ENCODE data around the gene CMC2. TPM values are rescaled to one million over a fixed set of nuclear protein-coding genes. Genes with fewer than 3 reads are reported as not detected.

The CMC2 gene
- total and polyA plus RNA-seq, 10 of the 15 experiments (the other 5 are each of a cell fraction or from before 2014, with no cell fraction given) = 62.8 to 251 (median 157) TPM

DNA sequence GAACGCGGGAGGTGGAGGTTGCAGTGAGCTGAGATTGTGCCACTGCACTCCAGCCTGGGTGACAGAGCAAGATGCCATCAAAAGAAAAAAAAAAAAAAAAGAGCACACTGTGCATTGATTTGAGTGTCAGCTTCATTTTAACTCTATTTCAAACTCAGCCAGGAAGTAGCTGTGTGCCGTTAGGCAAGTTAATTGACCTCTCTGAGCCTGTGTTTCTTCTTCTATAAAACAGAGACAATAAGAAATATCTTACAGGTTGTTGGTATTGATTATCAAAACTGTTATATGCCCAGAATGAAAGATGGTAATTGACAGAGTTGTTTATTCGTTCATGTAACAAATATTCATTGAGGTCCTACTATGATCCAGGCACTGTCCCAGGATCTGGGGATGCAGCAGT is 83.3 kb downstream of the CMC2 start:
- ATAC-seq = no peak
- Histone ChIP-seq H3K36me3 (ENCODE audit: control insufficient read depth in 2 of 2, insufficient read depth in 2 of 2, low read length in 1 of 2) (no peaks in the 10 kb centered on the region), H4K20me1 (ENCODE audit: control insufficient read depth, insufficient read depth) (no peaks in the 10 kb centered on the region), H3K9ac (ENCODE audit: control insufficient read depth, insufficient read depth, low read length) (no peak overlapping the region), H3K27ac (ENCODE audit: control insufficient read depth, insufficient read depth) (no peak overlapping the region), H3K27me3 (replicated peaks in 1 of 2; ENCODE audit: control insufficient read depth in 2 of 2, insufficient read depth in 2 of 2, low read length in 1 of 2) (no peaks in the 10 kb centered on the region), H3K4me1 (ENCODE audit: control insufficient read depth, insufficient read depth, low read length) (no peaks in the 10 kb centered on the region), H3K4me2 (ENCODE audit: control insufficient read depth, insufficient read depth) (no peak overlapping the region), H3K9me3 (replicated peaks; ENCODE audit: control insufficient read depth, insufficient read depth, low read length) (no peaks in the 10 kb centered on the region; the same call in 2 of the 3 replicates), H3K4me3 (no peak overlapping the region), H2AFZ (ENCODE audit: control insufficient read depth, low read depth, low read length) (no peak overlapping the region), H3K79me2 (ENCODE audit: control insufficient read depth, insufficient read depth, low read length) (no peaks in the 10 kb centered on the region)
- TF ChIP-seq PAX5 (IDR thresholded peaks at IDR 0.05; ENCODE audit: borderline replicate concordance, low read depth, low read length) (no peak), CHD4 (IDR thresholded peaks at IDR 0.05) (no peak), RBBP5 (conservative IDR thresholded peaks at IDR 0.05) (no peak), TCF3 (IDR thresholded peaks at IDR 0.05; ENCODE audit: borderline replicate concordance, insufficient read depth, low read depth, low read length) (no peak), SIX5 (IDR thresholded peaks at IDR 0.05; ENCODE audit: low read depth, low read length, severe bottlenecking) (no peak), HDAC6 (IDR thresholded peaks at IDR 0.05; ENCODE audit: unreplicated experiment) (no peak), KDM1A (IDR thresholded peaks at IDR 0.05; ENCODE audit: borderline replicate concordance) (no peak)
- TF ChIP-seq, protein P1, sequence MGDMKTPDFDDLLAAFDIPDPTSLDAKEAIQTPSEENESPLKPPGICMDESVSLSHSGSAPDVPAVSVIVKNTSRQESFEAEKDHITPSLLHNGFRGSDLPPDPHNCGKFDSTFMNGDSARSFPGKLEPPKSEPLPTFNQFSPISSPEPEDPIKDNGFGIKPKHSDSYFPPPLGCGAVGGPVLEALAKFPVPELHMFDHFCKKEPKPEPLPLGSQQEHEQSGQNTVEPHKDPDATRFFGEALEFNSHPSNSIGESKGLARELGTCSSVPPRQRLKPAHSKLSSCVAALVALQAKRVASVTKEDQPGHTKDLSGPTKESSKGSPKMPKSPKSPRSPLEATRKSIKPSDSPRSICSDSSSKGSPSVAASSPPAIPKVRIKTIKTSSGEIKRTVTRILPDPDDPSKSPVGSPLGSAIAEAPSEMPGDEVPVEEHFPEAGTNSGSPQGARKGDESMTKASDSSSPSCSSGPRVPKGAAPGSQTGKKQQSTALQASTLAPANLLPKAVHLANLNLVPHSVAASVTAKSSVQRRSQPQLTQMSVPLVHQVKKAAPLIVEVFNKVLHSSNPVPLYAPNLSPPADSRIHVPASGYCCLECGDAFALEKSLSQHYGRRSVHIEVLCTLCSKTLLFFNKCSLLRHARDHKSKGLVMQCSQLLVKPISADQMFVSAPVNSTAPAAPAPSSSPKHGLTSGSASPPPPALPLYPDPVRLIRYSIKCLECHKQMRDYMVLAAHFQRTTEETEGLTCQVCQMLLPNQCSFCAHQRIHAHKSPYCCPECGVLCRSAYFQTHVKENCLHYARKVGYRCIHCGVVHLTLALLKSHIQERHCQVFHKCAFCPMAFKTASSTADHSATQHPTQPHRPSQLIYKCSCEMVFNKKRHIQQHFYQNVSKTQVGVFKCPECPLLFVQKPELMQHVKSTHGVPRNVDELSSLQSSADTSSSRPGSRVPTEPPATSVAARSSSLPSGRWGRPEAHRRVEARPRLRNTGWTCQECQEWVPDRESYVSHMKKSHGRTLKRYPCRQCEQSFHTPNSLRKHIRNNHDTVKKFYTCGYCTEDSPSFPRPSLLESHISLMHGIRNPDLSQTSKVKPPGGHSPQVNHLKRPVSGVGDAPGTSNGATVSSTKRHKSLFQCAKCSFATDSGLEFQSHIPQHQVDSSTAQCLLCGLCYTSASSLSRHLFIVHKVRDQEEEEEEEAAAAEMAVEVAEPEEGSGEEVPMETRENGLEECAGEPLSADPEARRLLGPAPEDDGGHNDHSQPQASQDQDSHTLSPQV (IDR thresholded peaks at IDR 0.05) = no peak
- TF ChIP-seq, protein P2, sequence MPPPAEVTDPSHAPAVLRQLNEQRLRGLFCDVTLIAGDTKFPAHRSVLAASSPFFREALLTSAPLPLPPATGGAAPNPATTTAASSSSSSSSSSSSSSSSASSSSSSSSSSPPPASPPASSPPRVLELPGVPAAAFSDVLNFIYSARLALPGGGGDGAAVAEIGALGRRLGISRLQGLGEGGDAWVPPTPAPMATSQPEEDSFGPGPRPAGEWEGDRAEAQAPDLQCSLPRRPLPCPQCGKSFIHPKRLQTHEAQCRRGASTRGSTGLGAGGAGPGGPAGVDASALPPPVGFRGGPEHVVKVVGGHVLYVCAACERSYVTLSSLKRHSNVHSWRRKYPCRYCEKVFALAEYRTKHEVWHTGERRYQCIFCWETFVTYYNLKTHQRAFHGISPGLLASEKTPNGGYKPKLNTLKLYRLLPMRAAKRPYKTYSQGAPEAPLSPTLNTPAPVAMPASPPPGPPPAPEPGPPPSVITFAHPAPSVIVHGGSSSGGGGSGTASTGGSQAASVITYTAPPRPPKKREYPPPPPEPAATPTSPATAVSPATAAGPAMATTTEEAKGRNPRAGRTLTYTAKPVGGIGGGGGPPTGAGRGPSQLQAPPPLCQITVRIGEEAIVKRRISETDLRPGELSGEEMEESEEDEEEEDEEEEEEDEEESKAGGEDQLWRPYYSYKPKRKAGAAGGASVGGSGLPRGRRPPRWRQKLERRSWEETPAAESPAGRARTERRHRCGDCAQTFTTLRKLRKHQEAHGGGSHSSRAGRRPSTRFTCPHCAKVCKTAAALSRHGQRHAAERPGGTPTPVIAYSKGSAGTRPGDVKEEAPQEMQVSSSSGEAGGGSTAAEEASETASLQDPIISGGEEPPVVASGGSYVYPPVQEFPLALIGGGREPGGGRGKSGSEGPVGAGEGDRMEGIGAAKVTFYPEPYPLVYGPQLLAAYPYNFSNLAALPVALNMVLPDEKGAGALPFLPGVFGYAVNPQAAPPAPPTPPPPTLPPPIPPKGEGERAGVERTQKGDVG (CRISPR knock-in tag; IDR thresholded peaks at IDR 0.05) = no peak
- intact Hi-C loops (cut with micrococcal nuclease; ENCODE audit: unreplicated experiment) = no loop called here
- WGBS (ENCODE audit: insufficient coverage, insufficient replicate concordance, low lambda C conversion rate, missing lambda C conversion rate) = 70% methylated on average over 4 of the region's 4 CpGs
- SMC1A ChIA-PET (ENCODE audit: uncharacterized antibody, unreplicated experiment) = interaction anchor here (0.7 kb wide), 1 partner anchor 1051 kb away, joined by 4 read pairs; no protein-coding TSS in a partner anchor
- BruUV-seq (replicated peaks) = no TSS peak
- no peak for FAIRE-seq
- in situ Hi-C loops (cut with MboI) = no loop called here
- CTCF ChIA-PET = interaction anchor here (0.6 to 2.7 kb wide), 9 partner anchors 8 to 455 kb away, joined by 3 to 18 read pairs (median 5); partner anchors contain the start of gene C16orf46
- POLR2A ChIA-PET = interaction anchor here (0.6 kb wide), 1 partner anchor 109 kb away, joined by 3 read pairs; no protein-coding TSS in a partner anchor
- DNase-seq (ENCODE audit: low read depth, low spot score) = no peak
- RAD21 ChIA-PET (ENCODE audit: unreplicated experiment) = interaction anchor here (1.7 kb wide), 1 partner anchor 26 kb away, joined by 5 read pairs; no protein-coding TSS in a partner anchor

All from GM12878 (cell line).